HepG2 (cell line): ENCODE measurements around the gene RPS10. TPM values are rescaled to one million over a fixed set of nuclear protein-coding genes. Genes with fewer than 3 reads are reported as not detected.

Source experiments
- AHR ChIP-seq: IDR thresholded peaks from 2 replicates; pipeline ENCODE4 v1.6.1; 2018; ENCODE audit warnings: missing genetic modification reagents, missing compliant biosample characterization
- DNMT1 ChIP-seq: sonication (generic); formaldehyde crosslinking; IDR thresholded peaks from 2 replicates; pipeline ENCODE4 v1.5.1; 2020; ENCODE audit warnings: mild to moderate bottlenecking, missing genetic modification reagents
- FLYWCH1 ChIP-seq: sonication (generic); formaldehyde crosslinking; IDR thresholded peaks from 2 replicates; pipeline ENCODE4 v1.8.1; 2023; ENCODE audit warnings: mild to moderate bottlenecking, missing genetic modification reagents
- FOXK2 ChIP-seq: fragments of 450-650 bp; IDR thresholded peaks from 2 replicates; pipeline ENCODE4 v1.6.1; 2016
- FOXO1 ChIP-seq: sonication (generic); formaldehyde crosslinking; IDR thresholded peaks from 2 replicates; pipeline ENCODE4 v1.4.0; 2020; ENCODE audit warnings: missing genetic modification reagents
- HHEX ChIP-seq: IDR thresholded peaks from 2 replicates; pipeline ENCODE4 v1.6.1; 2016; ENCODE audit warnings: control low read depth
- HNF4A ChIP-seq: sonication (generic); formaldehyde crosslinking; IDR thresholded peaks from 2 replicates; pipeline ENCODE4 v1.4.0; 2020; ENCODE audit warnings: missing genetic modification reagents
- MED13 ChIP-seq: sonication (generic); formaldehyde crosslinking; IDR thresholded peaks from 2 replicates; pipeline ENCODE4 v1.5.0; 2020; ENCODE audit warnings: missing genetic modification reagents
- PCBP1 ChIP-seq: fragments of 200-400 bp; formaldehyde crosslinking; IDR thresholded peaks from 2 replicates; pipeline ENCODE4 v1.6.1; 2017; ENCODE audit warnings: mild to moderate bottlenecking, low read depth, low read length, borderline replicate concordance
- RXRB ChIP-seq: IDR thresholded peaks from 2 replicates; pipeline ENCODE4 v1.6.1; 2016; ENCODE audit warnings: borderline replicate concordance, missing genetic modification reagents, missing compliant biosample characterization
- SRSF9 ChIP-seq: fragments of 200-400 bp; formaldehyde crosslinking; IDR thresholded peaks from 2 replicates; pipeline ENCODE4 v1.6.1; 2018; ENCODE audit warnings: borderline replicate concordance, mild to moderate bottlenecking, low read depth, low read length; ENCODE audit not compliant: insufficient read depth, poor library complexity, severe bottlenecking
- ZBTB42 ChIP-seq: sonication (generic); formaldehyde crosslinking; IDR thresholded peaks from 2 replicates; pipeline ENCODE4 v1.5.0; 2020; ENCODE audit warnings: mild to moderate bottlenecking, missing genetic modification reagents
- ZFP36L1 ChIP-seq: sonication (generic); formaldehyde crosslinking; IDR thresholded peaks from 2 replicates; pipeline ENCODE4 v1.8.0; 2022; ENCODE audit warnings: mild to moderate bottlenecking, missing genetic modification reagents, moderate library complexity
- ZKSCAN8 ChIP-seq: IDR thresholded peaks from 2 replicates; pipeline ENCODE4 v1.6.1; 2016; ENCODE audit warnings: borderline replicate concordance, missing genetic modification reagents, missing compliant biosample characterization
- ZNF354B ChIP-seq: sonication (generic); formaldehyde crosslinking; IDR thresholded peaks from 2 replicates; pipeline ENCODE4 v1.8.0; 2022; ENCODE audit warnings: mild to moderate bottlenecking, missing genetic modification reagents
- ZNF616 ChIP-seq: sonication (generic); formaldehyde crosslinking; IDR thresholded peaks from 2 replicates; pipeline ENCODE4 v1.5.0; 2020; ENCODE audit warnings: low read depth, mild to moderate bottlenecking, missing genetic modification reagents
- ZNF720 ChIP-seq: sonication (generic); formaldehyde crosslinking; IDR thresholded peaks from 2 replicates; pipeline ENCODE4 v1.4.0; 2020; ENCODE audit warnings: missing genetic modification reagents
- ZNF761 ChIP-seq: sonication (generic); formaldehyde crosslinking; conservative IDR thresholded peaks from 2 replicates; pipeline ENCODE4 v1.4.0; 2020; ENCODE audit warnings: mild to moderate bottlenecking, missing genetic modification reagents
- ZNF782 ChIP-seq: sonication (generic); formaldehyde crosslinking; IDR thresholded peaks from 2 replicates; pipeline ENCODE4 v1.4.0; 2020; ENCODE audit warnings: missing genetic modification reagents, mild to moderate bottlenecking, borderline replicate concordance
- polyA plus RNA-seq, 8 experiments: library from polyadenylated mRNA; depleted of rRNA in 3 of 8; stranded (reverse) in 7 of 8; unstranded in 1 of 8; fragments of >200 nt; fragmentation: Illumina TruSeq in 4 of 8; extraction: Trizol in 4 of 8; gene quantifications; 2 replicates each; pipeline versions ENCODE4 v1.2.1 to v1.2.3, GENCODE V29; 2011 to 2016; ENCODE audit warnings: low read depth in 4 of 8, missing spikeins in 1 of 8, mixed read lengths in 1 of 8; ENCODE audit not compliant: insufficient read depth in 1 of 8
- total RNA-seq, 5 experiments: library from RNA; depleted of rRNA; stranded (reverse); fragments of >200 nt; fragmentation: Illumina TruSeq; extraction: Trizol; gene quantifications; 2 replicates each; pipeline ENCODE4 v1.2.3, GENCODE V29; 2016; ENCODE audit warnings: low read depth in 1 of 5
- TF ChIP-seq, protein P1 (sequence below): sonication (generic); formaldehyde crosslinking; IDR thresholded peaks from 2 replicates; pipeline ENCODE4 v1.5.0; 2020; ENCODE audit warnings: mild to moderate bottlenecking, low read depth, missing genetic modification reagents, borderline replicate concordance
- TF ChIP-seq, protein P2 (sequence below): sonication (generic); formaldehyde crosslinking; IDR thresholded peaks from 2 replicates; pipeline ENCODE4 v1.4.0; 2020; ENCODE audit warnings: missing genetic modification reagents, borderline replicate concordance
- TF ChIP-seq, protein P3 (sequence below): IDR thresholded peaks from 2 replicates; pipeline ENCODE4 v1.6.1; 2016
- TF ChIP-seq, protein P4 (sequence below): sonication (generic); formaldehyde crosslinking; IDR thresholded peaks from 2 replicates; pipeline ENCODE4 v1.4.0; 2020; ENCODE audit warnings: missing genetic modification reagents
- TF ChIP-seq, protein P5 (sequence below): sonication (generic); formaldehyde crosslinking; IDR thresholded peaks from 2 replicates; pipeline ENCODE4 v1.5.1; 2020; ENCODE audit warnings: missing genetic modification reagents, mild to moderate bottlenecking, borderline replicate concordance

The RPS10 gene
- total and polyA plus RNA-seq, 2 of the 13 experiments (the other 11 are each of a cell fraction or from before 2014, with no cell fraction given), result 2,909 to 4,648 TPM

DNA sequence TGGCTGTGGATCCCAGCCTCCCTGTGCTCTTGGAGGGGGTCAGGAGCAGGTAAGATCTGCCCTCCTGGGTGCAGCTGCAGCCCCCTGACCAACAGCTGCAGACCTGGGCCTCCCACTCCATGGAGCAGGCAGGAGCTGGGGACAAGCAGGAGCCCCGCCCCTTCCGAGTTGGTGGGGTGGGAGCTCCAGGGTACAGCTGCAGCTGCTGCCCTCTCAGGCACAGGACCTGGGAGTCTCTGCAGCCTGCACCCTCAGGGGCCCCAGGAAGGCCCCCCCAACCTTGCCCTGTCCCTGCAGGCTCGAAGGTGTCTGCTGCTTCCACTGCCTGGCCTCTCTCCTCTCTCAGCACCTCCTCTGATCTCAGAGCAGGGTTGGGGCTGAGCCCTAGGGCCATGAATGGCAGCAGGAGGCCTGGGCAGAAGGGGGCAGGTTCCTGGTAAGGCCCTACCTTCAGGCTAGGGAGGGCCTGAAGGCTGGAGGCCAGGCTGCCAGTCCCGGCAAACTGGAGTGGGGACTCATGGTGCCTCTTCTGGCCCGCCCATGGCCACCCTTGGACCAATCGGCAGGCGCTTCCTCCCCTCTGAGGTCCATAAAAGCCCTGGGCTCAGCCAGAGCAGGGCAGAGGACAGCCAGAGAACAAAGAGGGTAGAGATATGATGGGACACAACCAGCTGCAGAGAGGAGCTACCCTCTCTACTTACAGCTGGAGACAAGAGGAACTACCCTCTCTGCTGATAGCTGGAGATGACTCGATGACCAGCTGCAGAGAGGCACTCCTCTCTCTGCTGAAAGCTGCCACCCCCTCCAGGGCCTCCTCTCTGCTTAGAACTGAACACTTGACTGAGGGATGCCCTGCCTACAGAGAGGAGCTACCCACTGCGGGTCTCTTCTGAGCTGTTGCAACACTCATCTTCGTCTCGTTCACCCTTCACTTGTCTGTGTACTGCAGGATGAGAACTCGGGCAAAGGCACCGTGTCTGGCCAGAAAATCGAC lies 32.2 kb upstream of the RPS10 start (continued):
- TF ChIP-seq, protein P1, sequence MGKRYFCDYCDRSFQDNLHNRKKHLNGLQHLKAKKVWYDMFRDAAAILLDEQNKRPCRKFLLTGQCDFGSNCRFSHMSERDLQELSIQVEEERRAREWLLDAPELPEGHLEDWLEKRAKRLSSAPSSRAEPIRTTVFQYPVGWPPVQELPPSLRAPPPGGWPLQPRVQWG (CRISPR knock-in tag), result no peak
- TF ChIP-seq HHEX (CRISPR knock-in tag) (no peak), DNMT1 (CRISPR knock-in tag) (no peak), ZKSCAN8 (CRISPR knock-in tag) (no peak), ZFP36L1 (no peak), MED13 (CRISPR knock-in tag) (no peak), ZBTB42 (no peak), FOXK2 (no peak), RXRB (no peak), SRSF9 (no peak), ZNF354B (no peak), HNF4A (CRISPR knock-in tag) (0 out of 2 replicates have a peak, but pooled peaks have one; percentile 8), FLYWCH1 (CRISPR knock-in tag) (no peak), ZNF761 (CRISPR knock-in tag) (0 out of 2 replicates have a peak, but pooled peaks have one; percentile 61), ZNF616 (CRISPR knock-in tag) (no peak), ZNF782 (CRISPR knock-in tag) (no peak), PCBP1 (no peak), AHR (CRISPR knock-in tag) (no peak; the same call in 1 of the 2 replicates), FOXO1 (CRISPR knock-in tag) (no peak), ZNF720 (CRISPR knock-in tag) (no peak)
- TF ChIP-seq, protein P2, sequence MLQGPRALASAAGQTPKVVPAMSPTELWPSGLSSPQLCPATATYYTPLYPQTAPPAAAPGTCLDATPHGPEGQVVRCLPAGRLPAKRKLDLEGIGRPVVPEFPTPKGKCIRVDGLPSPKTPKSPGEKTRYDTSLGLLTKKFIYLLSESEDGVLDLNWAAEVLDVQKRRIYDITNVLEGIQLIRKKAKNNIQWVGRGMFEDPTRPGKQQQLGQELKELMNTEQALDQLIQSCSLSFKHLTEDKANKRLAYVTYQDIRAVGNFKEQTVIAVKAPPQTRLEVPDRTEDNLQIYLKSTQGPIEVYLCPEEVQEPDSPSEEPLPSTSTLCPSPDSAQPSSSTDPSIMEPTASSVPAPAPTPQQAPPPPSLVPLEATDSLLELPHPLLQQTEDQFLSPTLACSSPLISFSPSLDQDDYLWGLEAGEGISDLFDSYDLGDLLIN, result no peak
- TF ChIP-seq, protein P3, sequence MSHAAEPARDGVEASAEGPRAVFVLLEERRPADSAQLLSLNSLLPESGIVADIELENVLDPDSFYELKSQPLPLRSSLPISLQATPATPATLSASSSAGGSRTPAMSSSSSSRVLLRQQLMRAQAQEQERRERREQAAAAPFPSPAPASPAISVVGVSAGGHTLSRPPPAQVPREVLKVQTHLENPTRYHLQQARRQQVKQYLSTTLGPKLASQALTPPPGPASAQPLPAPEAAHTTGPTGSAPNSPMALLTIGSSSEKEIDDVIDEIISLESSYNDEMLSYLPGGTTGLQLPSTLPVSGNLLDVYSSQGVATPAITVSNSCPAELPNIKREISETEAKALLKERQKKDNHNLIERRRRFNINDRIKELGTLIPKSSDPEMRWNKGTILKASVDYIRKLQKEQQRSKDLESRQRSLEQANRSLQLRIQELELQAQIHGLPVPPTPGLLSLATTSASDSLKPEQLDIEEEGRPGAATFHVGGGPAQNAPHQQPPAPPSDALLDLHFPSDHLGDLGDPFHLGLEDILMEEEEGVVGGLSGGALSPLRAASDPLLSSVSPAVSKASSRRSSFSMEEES, result no peak
- TF ChIP-seq, protein P4, sequence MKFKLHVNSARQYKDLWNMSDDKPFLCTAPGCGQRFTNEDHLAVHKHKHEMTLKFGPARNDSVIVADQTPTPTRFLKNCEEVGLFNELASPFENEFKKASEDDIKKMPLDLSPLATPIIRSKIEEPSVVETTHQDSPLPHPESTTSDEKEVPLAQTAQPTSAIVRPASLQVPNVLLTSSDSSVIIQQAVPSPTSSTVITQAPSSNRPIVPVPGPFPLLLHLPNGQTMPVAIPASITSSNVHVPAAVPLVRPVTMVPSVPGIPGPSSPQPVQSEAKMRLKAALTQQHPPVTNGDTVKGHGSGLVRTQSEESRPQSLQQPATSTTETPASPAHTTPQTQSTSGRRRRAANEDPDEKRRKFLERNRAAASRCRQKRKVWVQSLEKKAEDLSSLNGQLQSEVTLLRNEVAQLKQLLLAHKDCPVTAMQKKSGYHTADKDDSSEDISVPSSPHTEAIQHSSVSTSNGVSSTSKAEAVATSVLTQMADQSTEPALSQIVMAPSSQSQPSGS (CRISPR knock-in tag), result no peak; the same call in 1 of the 2 replicates
- TF ChIP-seq, protein P5, sequence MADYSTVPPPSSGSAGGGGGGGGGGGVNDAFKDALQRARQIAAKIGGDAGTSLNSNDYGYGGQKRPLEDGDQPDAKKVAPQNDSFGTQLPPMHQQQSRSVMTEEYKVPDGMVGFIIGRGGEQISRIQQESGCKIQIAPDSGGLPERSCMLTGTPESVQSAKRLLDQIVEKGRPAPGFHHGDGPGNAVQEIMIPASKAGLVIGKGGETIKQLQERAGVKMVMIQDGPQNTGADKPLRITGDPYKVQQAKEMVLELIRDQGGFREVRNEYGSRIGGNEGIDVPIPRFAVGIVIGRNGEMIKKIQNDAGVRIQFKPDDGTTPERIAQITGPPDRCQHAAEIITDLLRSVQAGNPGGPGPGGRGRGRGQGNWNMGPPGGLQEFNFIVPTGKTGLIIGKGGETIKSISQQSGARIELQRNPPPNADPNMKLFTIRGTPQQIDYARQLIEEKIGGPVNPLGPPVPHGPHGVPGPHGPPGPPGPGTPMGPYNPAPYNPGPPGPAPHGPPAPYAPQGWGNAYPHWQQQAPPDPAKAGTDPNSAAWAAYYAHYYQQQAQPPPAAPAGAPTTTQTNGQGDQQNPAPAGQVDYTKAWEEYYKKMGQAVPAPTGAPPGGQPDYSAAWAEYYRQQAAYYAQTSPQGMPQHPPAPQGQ (CRISPR knock-in tag), result no peak
